IPS-18a (cell line): ENCODE measurements around the gene CHML.

Experiments used
- H3K27ac ChIP-seq: one replicate; pipeline ENCODE4 v1.5.1; 2013; ENCODE audit warnings: low read length
- H3K27me3 ChIP-seq: one replicate; pipeline ENCODE4 v1.6.1; 2013; ENCODE audit warnings: mild to moderate bottlenecking, low read length; ENCODE audit not compliant: control insufficient read depth, insufficient read depth
- H3K36me3 ChIP-seq: one replicate; pipeline ENCODE4 v1.6.1; 2013; ENCODE audit warnings: low read depth, low read length; ENCODE audit not compliant: control insufficient read depth
- H3K4me1 ChIP-seq: one replicate; pipeline ENCODE4 v1.6.1; 2013; ENCODE audit warnings: low read depth, low read length; ENCODE audit not compliant: control insufficient read depth
- H3K4me3 ChIP-seq: one replicate; pipeline ENCODE4 v1.5.1; 2013; ENCODE audit warnings: low read length
- H3K9ac ChIP-seq: one replicate; pipeline ENCODE4 v1.6.1; 2013; ENCODE audit warnings: mild to moderate bottlenecking, low read length, moderate library complexity
- H3K9me3 ChIP-seq: one replicate; pipeline ENCODE4 v1.6.1; 2013; ENCODE audit warnings: low read depth, low read length; ENCODE audit not compliant: control insufficient read depth

Gene CHML

DNA sequence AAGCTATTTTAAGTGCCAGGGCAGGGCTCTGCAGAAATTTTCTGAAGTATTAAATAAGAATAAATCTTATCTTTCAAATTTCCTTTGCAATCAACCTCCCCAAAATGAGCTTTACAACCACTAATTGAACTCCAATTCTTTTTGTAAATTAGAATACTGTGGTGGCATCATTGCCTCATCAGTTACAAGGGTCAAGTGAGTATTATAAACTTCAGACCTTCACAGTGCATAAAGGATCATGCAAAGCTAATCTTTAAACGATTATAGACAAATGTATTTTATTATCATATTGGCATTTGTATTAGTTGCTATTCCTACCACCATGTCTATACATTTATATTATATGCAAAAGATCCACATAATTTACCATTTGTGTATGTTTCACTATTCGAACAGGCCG lies 7.2 kb downstream of the CHML start:
- H3K9me3 ChIP-seq: no peaks in the 10 kb centered on the region
- peaks cover 22% of the 10 kb centered on the region for H3K36me3 ChIP-seq
- H3K27me3 ChIP-seq: no peaks in the 10 kb centered on the region
- H3K9ac ChIP-seq: no peak overlapping the region
- H3K4me1 ChIP-seq: peaks cover 23% of the 10 kb centered on the region
- H3K4me3 ChIP-seq: no peak overlapping the region
- H3K27ac ChIP-seq: no peak overlapping the region

DNA sequence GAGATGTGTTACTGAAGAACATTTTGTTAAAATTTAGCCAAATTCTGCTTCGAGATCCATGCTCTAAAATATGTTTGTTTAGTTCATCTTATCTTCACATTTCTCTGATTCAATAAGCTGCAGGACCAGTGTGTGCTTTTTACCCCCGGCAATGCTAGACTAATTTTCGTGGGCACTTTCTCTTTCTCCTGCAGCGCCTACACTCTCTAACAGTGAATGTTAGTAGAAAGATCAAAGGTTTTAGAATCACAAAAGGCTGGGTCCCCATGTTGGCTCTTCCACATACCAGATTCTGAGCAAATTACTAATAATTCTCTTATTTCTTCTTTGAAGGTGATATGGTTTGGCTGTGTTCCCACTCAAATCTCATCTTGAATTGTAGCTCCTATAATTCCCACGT lies 8.5 kb downstream of the CHML start:
- peaks cover 15% of the 10 kb centered on the region for H3K4me1 ChIP-seq
- no peaks in the 10 kb centered on the region for H3K9me3 ChIP-seq
- no peak overlapping the region for H3K4me3 ChIP-seq
- H3K9ac ChIP-seq: no peak overlapping the region
- no peaks in the 10 kb centered on the region for H3K27me3 ChIP-seq
- peaks cover 22% of the 10 kb centered on the region for H3K36me3 ChIP-seq
- no peak overlapping the region for H3K27ac ChIP-seq

DNA sequence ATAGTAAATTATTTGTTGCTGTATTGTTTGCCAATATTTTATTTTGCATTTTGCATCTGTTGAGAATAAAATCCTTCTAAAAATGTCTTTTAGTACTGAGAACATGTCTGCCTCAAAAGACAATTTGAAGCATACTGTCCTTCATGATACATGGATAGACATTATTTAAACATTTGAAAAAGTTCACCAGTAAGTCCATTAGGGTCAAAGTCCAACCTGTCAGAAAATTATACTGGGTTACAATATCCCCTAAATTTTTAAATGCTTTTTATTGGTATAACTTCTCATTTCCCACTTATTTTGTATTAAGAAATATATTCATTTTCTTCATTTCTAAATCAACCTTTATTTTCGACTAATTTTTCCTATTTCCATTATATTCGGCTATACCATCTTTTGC lies 9.3 kb downstream of the CHML start:
- Histone ChIP-seq H3K9me3 (no peaks in the 10 kb centered on the region), H3K27me3 (no peaks in the 10 kb centered on the region), H3K9ac (no peak overlapping the region), H3K27ac (no peak overlapping the region), H3K36me3 (peaks cover 18% of the 10 kb centered on the region), H3K4me1 (peaks cover 15% of the 10 kb centered on the region), H3K4me3 (no peak overlapping the region)

DNA sequence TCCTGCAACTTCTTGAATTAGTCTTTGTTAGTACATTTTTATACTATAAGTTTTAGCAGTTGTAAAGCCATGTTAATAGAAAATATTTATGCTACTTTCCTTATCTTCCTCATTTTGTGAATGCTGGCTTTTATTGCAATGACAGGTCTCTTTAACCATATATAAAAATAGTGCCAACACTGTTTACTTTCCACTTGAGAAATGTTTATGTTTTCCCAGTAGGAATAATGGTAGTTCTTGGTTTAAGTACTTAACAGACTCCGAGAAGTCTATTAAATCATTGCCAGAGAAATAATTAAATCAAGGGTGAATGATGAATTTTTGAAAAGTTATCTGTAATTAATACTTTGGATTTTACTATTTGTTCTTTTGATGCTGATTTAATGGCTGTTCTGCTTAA lies 9.7 kb downstream of the CHML start:
- Histone ChIP-seq H3K4me1 (peaks cover 15% of the 10 kb centered on the region), H3K27ac (no peak overlapping the region), H3K9ac (no peak overlapping the region), H3K9me3 (no peaks in the 10 kb centered on the region), H3K27me3 (no peaks in the 10 kb centered on the region), H3K4me3 (no peak overlapping the region), H3K36me3 (peaks cover 16% of the 10 kb centered on the region)

DNA sequence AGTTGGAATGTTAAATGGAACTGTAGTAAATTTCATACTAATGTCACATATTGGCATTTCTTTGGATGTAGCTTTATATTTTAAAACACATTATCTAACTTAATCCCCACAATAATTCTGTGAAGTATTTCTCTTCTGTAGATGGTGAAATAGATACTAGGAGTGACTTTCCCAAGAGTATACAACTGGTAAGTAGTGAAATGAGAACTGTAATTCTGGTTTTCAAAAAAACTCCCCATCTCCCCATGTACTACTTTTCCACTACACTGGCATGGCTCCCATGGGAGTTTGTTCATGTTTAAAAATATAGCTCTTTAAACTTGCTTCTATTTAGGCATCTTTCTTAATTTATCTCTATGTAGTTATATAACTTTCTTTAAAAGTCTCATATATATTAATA lies 10.2 kb downstream of the CHML start:
- H3K9ac ChIP-seq: no peak overlapping the region
- no peak overlapping the region for H3K27ac ChIP-seq
- peaks cover 11% of the 10 kb centered on the region for H3K36me3 ChIP-seq
- no peaks in the 10 kb centered on the region for H3K9me3 ChIP-seq
- no peak overlapping the region for H3K4me3 ChIP-seq
- H3K27me3 ChIP-seq: no peaks in the 10 kb centered on the region
- peaks cover 15% of the 10 kb centered on the region for H3K4me1 ChIP-seq

DNA sequence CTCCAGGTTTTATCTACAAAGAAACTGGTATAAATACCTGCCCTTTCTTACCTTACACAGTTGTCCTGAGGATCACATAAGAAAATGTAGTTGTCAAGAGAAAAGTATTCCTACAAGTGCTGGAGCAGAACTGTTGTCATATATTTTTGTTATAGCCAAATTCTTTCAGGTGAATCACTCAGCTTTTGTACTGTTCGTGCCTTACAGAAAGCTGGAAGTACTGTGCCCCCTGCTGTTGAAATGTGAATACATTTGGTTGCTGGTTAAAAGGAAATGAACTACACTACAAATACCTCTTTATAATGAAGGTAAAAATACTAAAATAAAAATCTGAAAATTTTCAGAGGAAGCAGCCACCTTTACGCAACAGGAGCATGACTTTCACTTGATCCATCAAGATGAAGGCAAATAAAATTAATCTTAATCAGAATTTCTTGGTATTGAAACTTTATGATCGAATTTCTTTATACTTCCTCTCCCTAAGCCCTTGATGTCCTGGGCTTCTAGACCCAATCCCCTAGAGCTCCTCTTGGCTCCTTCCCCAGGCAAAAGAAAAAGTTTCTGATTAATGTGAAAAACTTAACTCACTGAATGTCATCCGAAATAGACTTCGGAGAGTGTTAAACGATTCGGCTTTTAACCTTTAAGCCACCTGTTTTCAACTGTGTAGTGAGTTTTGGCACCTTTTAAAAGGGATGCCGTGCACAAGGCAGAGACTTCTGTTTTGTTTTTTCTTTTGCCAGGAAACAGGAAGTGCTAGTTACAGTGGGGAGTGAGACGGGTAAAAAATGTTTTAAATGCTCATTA lies 12.5 kb downstream of the CHML start:
- Histone ChIP-seq H3K9me3 (no peaks in the 10 kb centered on the region), H3K4me1 (peaks cover 15% of the 10 kb centered on the region), H3K27ac (no peak overlapping the region), H3K9ac (no peak overlapping the region), H3K27me3 (no peaks in the 10 kb centered on the region), H3K36me3 (peaks cover 5% of the 10 kb centered on the region), H3K4me3 (no peak overlapping the region)

DNA sequence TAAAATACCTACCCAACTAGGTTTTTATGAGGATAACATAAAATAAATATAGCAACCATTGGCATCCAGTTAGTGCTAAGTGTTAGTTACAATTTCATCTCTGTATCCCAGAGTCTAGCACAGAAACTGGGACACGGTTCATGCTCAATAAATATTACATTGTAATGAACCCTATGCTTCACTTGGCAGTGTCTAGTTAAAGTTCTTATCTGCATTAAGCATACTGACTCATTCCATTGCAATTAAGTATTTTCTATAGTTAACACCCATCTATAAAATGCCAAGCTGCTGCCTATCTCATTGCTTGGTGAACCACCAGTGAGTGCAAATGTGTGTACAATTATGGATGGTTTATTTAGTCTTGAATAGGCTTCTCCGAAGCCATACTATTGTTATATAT lies 15.2 kb downstream of the CHML start:
- Histone ChIP-seq H3K36me3 (no peaks in the 10 kb centered on the region), H3K27me3 (no peaks in the 10 kb centered on the region), H3K9me3 (no peaks in the 10 kb centered on the region), H3K4me1 (peaks cover 6% of the 10 kb centered on the region), H3K4me3 (no peak overlapping the region), H3K27ac (no peak overlapping the region), H3K9ac (no peak overlapping the region)

DNA sequence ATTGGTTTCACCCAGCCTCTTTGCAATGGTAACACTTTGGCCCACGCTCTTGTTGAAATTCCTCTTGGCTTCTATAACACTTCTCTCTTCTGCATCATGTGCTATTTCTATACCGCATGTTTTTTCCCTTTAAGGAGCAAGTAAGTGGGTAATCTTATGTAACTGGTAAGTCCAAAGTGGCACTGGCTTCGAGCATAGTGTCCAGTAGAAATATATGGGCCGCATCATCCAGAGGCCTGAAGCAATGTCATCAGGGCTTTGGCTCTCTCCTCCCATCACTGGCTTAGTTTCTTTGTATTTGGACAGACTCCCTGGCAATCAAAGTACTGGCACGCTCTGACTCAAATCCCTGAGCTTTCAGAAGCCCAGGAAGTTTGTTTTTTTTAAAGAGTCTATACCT lies 17.5 kb downstream of the CHML start:
- Histone ChIP-seq H3K9me3 (no peaks in the 10 kb centered on the region), H3K9ac (no peak overlapping the region)

DNA sequence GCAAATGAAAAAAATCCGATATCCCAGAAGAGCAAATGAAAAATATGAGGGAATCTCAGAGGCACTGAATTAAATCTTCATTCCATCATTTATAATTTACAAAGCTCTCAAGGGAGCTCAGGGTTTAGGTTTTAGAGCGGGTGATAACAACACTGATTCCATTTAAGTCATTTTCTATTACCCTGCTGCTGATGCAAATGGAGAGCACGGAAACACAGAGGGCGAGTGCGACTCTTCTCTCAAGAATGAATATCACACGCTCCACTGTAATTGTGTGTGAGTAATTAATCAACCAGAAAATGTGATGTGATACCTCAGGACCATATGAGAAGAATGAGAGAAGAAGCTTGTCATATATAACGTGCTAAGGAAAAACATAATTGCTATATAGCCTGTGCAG lies 22.7 kb downstream of the CHML start:
- Histone ChIP-seq H3K27me3 (no peaks in the 10 kb centered on the region), H3K4me1 (no peaks in the 10 kb centered on the region), H3K36me3 (no peaks in the 10 kb centered on the region), H3K9me3 (no peaks in the 10 kb centered on the region), H3K4me3 (no peak overlapping the region), H3K27ac (no peak overlapping the region), H3K9ac (no peak overlapping the region)

More for the DNA sequence above, 17.5 kb downstream of the CHML start:
- Histone ChIP-seq H3K4me1 (no peaks in the 10 kb centered on the region), H3K4me3 (no peak overlapping the region), H3K36me3 (no peaks in the 10 kb centered on the region), H3K27ac (no peak overlapping the region), H3K27me3 (no peaks in the 10 kb centered on the region)

DNA sequence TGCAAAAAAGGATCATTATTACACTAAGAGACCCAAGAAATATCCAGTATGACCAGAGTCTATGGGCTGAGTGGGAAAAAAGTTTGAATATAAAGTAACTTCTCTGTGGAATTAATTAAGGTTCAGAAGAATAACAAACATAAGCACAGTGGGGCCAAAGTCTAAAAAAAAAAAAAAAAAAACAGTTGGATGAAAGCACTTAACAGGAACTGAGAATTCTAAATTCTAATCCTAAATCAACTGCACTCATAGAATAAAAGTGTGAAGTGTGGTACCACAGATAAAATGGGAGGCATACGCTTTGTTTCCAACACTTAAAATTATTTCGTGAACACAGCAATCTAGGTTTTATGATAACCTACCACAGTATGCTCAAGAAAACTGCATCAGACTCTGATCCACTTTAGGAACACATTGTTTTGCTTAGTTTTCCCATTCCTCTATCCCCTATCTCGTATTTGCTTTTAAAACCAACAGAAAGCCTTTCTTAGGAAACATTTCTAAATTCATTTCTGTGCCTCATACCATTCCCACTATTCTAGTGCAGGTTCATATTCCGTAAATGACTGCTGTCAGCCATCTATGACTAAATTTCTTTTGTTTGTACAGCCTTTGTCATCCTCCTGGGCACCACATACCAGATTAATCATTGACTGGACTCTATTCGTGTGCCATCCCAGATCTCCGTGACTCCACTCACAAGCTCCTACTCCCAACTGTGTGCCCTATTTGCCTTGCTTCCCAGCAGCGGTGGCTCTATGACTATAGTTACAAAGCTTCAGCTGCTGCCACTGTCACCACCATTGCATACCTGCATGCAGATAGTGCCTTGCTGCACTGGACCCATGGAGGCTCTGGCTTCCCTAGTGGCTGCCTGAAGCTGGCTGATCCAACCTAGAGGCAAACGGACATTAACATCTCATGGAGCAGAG lies 24.9 kb downstream of the CHML start:
- Histone ChIP-seq H3K27me3 (no peaks in the 10 kb centered on the region), H3K36me3 (no peaks in the 10 kb centered on the region), H3K9ac (no peak overlapping the region), H3K27ac (no peak overlapping the region), H3K4me1 (no peaks in the 10 kb centered on the region), H3K9me3 (no peaks in the 10 kb centered on the region), H3K4me3 (no peak overlapping the region)

DNA sequence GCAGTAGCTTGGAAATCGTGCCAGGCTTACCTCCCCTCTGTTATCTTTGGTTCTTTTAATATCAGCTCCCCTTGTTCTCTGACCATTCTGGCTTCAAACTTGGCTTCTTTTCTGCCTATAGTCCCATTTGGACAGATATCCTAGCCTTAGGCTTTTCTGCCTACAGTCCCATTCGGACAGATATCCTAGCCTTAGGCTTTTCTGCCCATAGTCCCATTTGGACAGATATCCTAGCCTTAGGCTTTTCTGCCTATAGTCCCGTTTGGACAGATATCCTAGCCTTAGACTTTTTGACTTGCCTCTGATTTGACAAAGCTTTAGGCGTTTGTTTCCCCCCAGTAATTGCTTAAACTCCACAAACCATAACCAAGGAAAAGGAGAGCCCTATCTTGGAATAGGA lies 25.6 kb downstream of the CHML start:
- no peaks in the 10 kb centered on the region for H3K9me3 ChIP-seq
- H3K36me3 ChIP-seq: no peaks in the 10 kb centered on the region
- no peak overlapping the region for H3K9ac ChIP-seq
- no peak overlapping the region for H3K27ac ChIP-seq
- H3K27me3 ChIP-seq: no peaks in the 10 kb centered on the region
- H3K4me1 ChIP-seq: no peaks in the 10 kb centered on the region
- H3K4me3 ChIP-seq: no peak overlapping the region
